ENCODE measurements around the gene KCTD15.

GRCh38 chr19:33811736-33812387 is 15.2 kb downstream of the KCTD15 start:
- TF ChIP-seq GATA3 (IDR thresholded peaks at IDR 0.05; ENCODE audit: low read depth, low read length) (no peak), GATA2 (IDR thresholded peaks at IDR 0.05; ENCODE audit: low read depth, low read length) (no peak)
